Right renal cortex interstitium (tissue), 3 donors: ENCODE results near the gene RETN. TPM values are rescaled to one million over a fixed set of nuclear protein-coding genes. Genes with fewer than 3 reads are reported as not detected.

Source experiments
- DNase-seq, 3 donors: peaks; one replicate each; pipeline ENCODE4 v3.0.0-alpha.2; 2013; ENCODE audit warnings: low read depth in 3 of 3, low spot score in 2 of 3
- polyA plus RNA-seq, 3 donors: library from polyadenylated mRNA; unstranded; fragments of 120-200 nt; gene quantifications; one replicate each; pipeline ENCODE4 v1.2.1, GENCODE V29; 2013; ENCODE audit not compliant: insufficient read length in 3 of 3

RETN gene
- polyA plus RNA-seq, 3 donors, result 0.64 to 1.5 (median 1.3) TPM

DNA sequence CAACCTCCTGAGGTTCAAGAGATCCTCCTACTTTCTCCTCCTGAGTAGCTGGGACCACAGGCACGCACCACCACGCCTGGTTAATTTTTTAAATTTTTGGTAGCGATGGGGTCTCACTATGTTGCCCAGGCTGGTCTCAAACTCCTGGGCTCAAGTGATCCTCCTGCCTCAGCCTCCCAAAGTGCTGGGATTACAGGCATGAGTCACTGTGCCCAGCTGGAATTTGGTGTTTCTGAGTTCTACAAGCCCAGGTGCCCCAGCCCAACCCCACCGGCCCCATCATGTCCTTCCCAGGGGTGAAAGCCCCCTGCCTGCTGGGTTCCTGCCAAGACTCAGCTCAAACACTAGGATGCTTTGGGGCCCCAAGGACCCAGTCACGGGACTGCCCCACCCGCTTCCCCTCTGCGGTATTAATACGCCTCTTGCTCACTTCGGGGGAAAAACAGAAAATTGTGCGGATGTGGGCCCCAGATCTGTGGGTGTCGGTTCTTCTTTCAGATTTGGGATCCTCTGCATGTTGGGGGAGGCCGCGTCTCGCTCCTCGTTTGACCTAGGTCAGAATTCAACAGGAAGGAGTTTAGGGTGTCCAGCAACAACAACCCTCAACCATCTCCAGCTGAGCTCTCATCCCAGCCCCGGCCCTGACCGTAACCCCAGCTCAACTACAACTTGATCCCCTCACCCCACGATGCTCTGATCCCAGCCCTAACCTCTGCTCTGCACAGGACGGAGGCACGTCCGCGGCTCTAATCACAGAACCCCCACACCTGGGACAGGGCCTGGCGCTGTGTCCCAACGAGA, 36.7 kb downstream of the RETN start:
- no peak for DNase-seq

DNA sequence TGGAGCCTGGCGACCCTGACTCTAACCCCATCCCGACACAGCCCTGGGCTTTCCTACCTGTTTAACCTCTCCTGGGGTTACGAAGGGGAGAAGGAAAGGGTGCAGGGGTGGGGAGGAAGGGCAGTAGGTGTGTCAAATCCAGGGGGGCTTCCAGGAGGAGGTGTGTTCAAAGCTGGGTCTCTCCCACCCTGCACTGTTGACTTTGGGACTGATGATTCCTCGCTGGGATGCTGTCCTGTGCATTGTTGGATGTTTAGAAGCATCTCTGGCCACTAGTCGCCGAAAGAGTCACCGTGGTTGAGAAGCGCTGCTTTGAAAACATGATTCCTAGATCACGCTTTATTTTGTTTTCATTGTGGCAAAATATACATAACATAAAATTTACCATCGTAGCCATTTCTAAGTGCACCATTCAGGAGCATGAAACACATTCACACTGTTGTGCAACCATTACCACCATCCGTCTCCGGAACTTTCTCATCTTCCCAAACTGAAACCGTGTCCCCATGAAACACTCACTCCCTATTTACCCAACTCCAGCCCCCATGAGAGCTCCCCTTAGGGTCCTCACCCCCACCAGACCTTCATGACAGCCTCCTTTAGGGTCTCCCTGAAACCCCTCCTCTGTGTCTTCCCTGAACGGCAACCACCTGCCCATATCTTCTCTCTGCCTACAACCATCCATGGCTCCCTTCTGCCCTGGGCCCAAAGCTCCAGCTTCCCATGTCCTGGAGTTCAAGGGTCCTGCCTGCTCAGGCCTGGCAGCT, 37.5 kb downstream of the RETN start:
- no peak for DNase-seq

DNA sequence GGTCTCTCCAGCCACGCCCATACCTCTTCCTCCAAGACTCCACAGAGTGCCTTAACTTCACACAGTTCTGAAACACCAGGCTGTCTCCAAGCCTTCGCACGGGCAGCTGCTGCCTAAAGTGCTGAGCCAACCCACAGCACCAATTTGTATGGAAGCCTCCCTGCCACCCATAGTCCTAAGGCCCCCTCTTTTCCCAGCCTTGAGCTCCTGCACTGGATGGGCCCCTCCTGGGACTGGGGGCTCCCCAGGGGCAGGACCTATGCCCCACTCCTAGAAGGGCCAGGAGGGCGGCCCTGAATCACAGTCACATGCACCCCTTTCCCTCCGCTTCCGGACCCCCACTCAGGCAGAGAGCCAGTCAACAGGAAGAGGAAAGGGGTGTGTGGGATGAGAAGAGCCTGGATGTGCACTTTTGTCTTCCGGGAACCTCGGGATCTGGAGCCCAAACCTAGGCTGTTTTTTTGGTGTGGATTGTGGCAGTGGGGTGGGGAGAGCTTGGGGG, 38.2 kb downstream of the RETN start:
- no peak for DNase-seq

DNA sequence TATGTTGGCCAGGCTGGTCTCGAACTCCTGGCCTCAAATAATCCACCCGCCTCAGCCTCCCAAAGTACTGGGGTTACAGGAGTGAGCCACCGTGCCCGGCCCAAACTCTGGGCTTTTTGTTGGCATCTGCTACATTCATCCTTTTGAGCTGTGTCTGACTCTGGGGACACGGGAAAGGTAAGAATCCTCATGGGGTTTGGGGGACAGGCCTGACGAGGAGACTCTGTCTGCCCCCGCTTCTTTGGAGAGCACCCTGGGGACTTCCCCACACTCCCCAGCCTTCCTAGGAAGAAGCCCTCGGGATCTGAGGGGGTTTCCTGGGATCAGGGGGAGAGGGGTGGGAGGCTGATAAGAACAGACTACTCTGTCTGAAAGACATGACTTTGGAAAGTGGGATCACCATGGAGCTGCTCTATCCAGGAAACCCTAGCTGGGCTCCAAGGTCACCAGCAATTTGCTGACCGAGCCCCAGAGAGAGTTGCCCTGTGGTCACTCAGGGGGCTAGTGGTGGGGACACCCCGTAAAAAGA, 41.1 kb downstream of the RETN start:
- no peak for DNase-seq

DNA sequence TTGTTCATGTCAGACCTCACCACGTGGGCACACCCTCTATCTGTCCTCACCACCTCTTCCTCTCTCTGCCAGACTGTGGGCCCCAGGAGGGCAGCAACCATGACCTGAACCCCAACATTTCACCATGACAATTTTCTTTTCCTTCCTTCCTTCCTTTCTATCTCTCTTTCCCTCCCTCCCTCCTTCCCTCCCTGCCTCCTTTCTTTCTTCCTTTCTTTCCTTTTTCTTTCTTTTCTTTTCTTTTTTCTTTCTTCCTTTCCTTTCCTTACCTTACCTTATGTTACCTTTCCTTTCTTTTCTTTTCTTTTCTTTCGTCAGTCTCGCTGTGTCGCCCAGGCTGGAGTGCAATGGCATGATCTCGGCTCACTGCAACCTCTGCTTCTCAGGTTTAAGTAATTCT, 41.8 kb downstream of the RETN start:
- DNase-seq, result no peak

DNA sequence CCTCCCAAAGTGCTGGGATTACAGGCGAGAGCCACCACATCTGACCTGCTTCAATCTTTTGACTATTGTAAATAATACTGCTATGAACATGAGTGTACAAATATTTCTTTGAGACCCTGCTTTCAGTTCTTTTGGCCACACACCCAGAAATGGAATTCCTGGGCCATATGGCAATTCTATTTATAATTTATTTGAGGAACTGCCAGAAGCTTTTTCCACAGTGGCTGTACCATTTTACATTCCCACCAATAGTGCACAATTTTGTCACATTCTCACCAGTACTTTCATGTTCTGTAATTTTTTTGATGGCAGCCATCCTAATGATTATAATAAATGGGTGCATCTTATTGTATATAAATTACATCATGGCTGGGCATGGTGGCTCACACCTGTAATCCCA, 46.8 kb downstream of the RETN start:
- no peak for DNase-seq

DNA sequence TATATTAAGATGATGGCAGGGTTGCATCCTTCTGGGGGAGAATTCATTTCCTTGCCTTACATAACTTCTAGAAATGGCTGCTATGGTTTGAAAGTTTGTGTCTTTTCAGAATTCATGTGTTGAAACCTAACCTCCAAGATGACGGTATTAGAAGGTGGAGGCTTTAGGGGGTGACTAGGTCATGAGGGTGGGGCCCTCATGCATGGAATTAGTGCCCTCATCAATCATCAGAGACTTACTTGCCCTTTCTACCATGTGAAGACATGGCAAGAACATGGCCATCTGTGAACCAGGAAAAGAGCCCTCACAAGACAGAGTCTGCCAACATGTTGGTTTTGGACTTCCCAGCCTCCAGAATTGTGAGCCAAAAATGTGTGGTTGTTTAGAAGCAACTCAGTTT, 47.9 kb downstream of the RETN start:
- no peak for DNase-seq

DNA sequence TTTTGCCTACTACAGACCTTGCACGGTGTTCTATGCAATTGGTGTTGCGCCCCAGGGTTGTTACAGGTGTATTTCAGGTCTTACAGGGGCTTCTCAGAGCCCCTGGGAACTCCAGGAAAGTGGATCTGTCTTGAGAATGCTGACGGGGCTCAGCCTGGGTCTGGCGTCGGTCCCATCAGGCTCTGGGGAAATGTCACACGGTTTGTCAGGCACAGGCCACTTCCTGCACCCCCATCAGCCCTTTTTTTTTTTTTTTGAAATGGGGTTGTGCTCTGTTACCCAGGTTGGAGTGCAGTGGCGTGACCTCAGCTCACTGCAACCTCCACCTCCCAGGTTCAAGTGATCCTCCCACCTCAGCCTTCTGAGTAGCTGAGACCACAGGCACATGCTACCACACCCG, 49.8 kb downstream of the RETN start:
- DNase-seq, result no peak

Other genes starting within 250 kb of the RETN start
- 1 to 10 TPM; 4.7 to 6.2 (median 5.4) TPM for gene PEX11G, start 180.0 kb upstream of the RETN start, polyA plus RNA-seq
- 10 to 100 TPM; 28.7 to 39.8 (median 32.4) TPM for gene ZNF358, start 152.9 kb upstream of the RETN start, polyA plus RNA-seq
- gene MCOLN1, start 146.4 kb upstream of the RETN start, polyA plus RNA-seq, result 10 to 100 TPM; 13.5 to 15.0 (median 13.9) TPM
- 10 to 100 TPM; 29.4 to 39.1 (median 32.5) TPM for gene PNPLA6, start 133.3 kb upstream of the RETN start, polyA plus RNA-seq
- gene CAMSAP3, start 73.2 kb upstream of the RETN start, polyA plus RNA-seq, result 10 to 100 TPM; 12.3 to 15.4 (median 12.5) TPM
- gene XAB2, start 39.5 kb upstream of the RETN start, polyA plus RNA-seq, result 10 to 100 TPM; 30.3 to 35.7 (median 30.9) TPM
- 100 to 1,000 TPM; 114 to 139 (median 125) TPM for gene PET100, start 39.3 kb upstream of the RETN start, polyA plus RNA-seq
- under 1 TPM; 0.58 to 0.83 (median 0.62) TPM for gene PCP2, start 35.3 kb upstream of the RETN start, polyA plus RNA-seq
- 10 to 100 TPM; 60.0 to 69.0 (median 61.0) TPM for gene STXBP2, start 31.9 kb upstream of the RETN start, polyA plus RNA-seq
- gene MCEMP1, start 8.0 kb downstream of the RETN start, polyA plus RNA-seq, result under 1 TPM in 2 of 3 donors, not detected in 1; 0.10 to 0.44 TPM
- gene TRAPPC5, start 11.8 kb downstream of the RETN start, polyA plus RNA-seq, result 10 to 100 TPM; 39.8 to 49.0 (median 46.4) TPM
- under 1 TPM in 1 of 3 donors, not detected in 2; 0.22 TPM for gene FCER2, start 33.1 kb downstream of the RETN start, polyA plus RNA-seq
- gene CLEC4G, start 63.1 kb downstream of the RETN start, polyA plus RNA-seq, result not detected
- 1 to 10 TPM in 2 of 3 donors, under 1 TPM in 1; 0.94 to 1.4 (median 1.3) TPM for gene CD209, start 78.5 kb downstream of the RETN start, polyA plus RNA-seq
- 1 to 10 TPM; 2.0 to 4.2 (median 2.1) TPM for gene CLEC4M, start 94.2 kb downstream of the RETN start, polyA plus RNA-seq
- gene EVI5L, start 161.2 kb downstream of the RETN start, polyA plus RNA-seq, result 10 to 100 TPM; 14.1 to 17.9 (median 15.5) TPM
- 1 to 10 TPM; 4.2 to 4.5 (median 4.3) TPM for gene PRR36, start 205.3 kb downstream of the RETN start, polyA plus RNA-seq
- gene LRRC8E, start 219.5 kb downstream of the RETN start, polyA plus RNA-seq, result 1 to 10 TPM; 1.9 to 2.4 (median 2.3) TPM
- 10 to 100 TPM; 21.5 to 27.5 (median 27.0) TPM for gene MAP2K7, start 234.8 kb downstream of the RETN start, polyA plus RNA-seq
- under 1 TPM; 0.12 to 0.45 (median 0.32) TPM for gene TGFBR3L, start 245.8 kb downstream of the RETN start, polyA plus RNA-seq